ENCODE results near the gene STIM2. TPM values are rescaled to one million over a fixed set of nuclear protein-coding genes. Genes with fewer than 3 reads are reported as not detected.

STIM2 gene
- total and polyA plus RNA-seq, 9 of the 15 experiments (the other 6 are each of a cell fraction or from before 2014, with no cell fraction given): 7.2 to 26.8 (median 15.4) TPM

- CTCF ChIA-PET (ENCODE audit: low intra/inter-chr PET ratio): interaction anchor here (0.6 to 1.2 kb wide), 2 partner anchors 606 to 980 kb away, joined by 3 read pairs; no protein-coding TSS in a partner anchor
- in situ Hi-C loops (cut with MboI): no loop called here
- POLR2A ChIA-PET: no interaction called here
Measured at GRCh38 chr4:27008679-27009078, 148.0 kb downstream of the STIM2 start.

GRCh38 chr4:27009539-27009938 lies 148.9 kb downstream of the STIM2 start:
- H3K36me3 ChIP-seq (ENCODE audit: control insufficient read depth, insufficient read depth, low read length): peaks cover 10% of the 10 kb centered on the region; the same call in 2 of the 3 replicates
- H3K79me2 ChIP-seq (ENCODE audit: control insufficient read depth, insufficient read depth, low read length): no peaks in the 10 kb centered on the region
- no peaks in the 10 kb centered on the region for H3K9me1 ChIP-seq (ENCODE audit: control insufficient read depth, insufficient read depth, low read length)
- no peak for TF ChIP-seq TAF7 (tag; IDR thresholded peaks at IDR 0.05)
- no peak for TF ChIP-seq TAF9B (IDR thresholded peaks at IDR 0.05; ENCODE audit: partially characterized antibody)
- TF ChIP-seq FOXK1 (CRISPR knock-in tag; IDR thresholded peaks at IDR 0.05; ENCODE audit: borderline replicate concordance): no peak
- no peak for TF ChIP-seq SIX5 (IDR thresholded peaks at IDR 0.05; ENCODE audit: borderline replicate concordance in 1 of 2, insufficient read depth in 1 of 2, low read depth in 1 of 2, low read length in 2 of 2)
- TF ChIP-seq CBX3 (IDR thresholded peaks at IDR 0.05; ENCODE audit: borderline replicate concordance in 1 of 2, low read length in 2 of 2): no peak
- TF ChIP-seq ZNF699 (CRISPR knock-in tag; IDR thresholded peaks at IDR 0.05; ENCODE audit: insufficient replicate concordance): no peak
- no peak for TF ChIP-seq ZNF282 (CRISPR knock-in tag; IDR thresholded peaks at IDR 0.05)
- TF ChIP-seq CREM (IDR thresholded peaks at IDR 0.05; ENCODE audit: low read depth): no peak
- TF ChIP-seq ATF6 (CRISPR knock-in tag; IDR thresholded peaks at IDR 0.05): no peak
- H3K4me2 ChIP-seq (ENCODE audit: insufficient read depth, low read length): no peak overlapping the region
- no peaks in the 10 kb centered on the region for H3K27me3 ChIP-seq (ENCODE audit: control insufficient read depth in 2 of 2, insufficient read depth in 2 of 2, low read length in 2 of 2)
- no peak overlapping the region for H3K4me3 ChIP-seq
- BruUV-seq (replicated peaks): no TSS peak
- no peak overlapping the region for H2AFZ ChIP-seq (ENCODE audit: low read depth, low read length)
- no peaks in the 10 kb centered on the region for H3K9me3 ChIP-seq (replicated peaks; ENCODE audit: control insufficient read depth, insufficient read depth, low read depth, low read length)
- no peak overlapping the region for H3K9ac ChIP-seq (ENCODE audit: insufficient read depth in 1 of 2, low read depth in 2 of 2, low read length in 2 of 2)
- ChIA-PET CTCF (ENCODE audit: low intra/inter-chr PET ratio) (interaction anchor here (0.9 to 1.7 kb wide), 3 partner anchors 219 to 607 kb away, joined by 3 to 5 read pairs (median 3); no protein-coding TSS in a partner anchor), POLR2A (interaction anchor here (1.1 kb wide), 2 partner anchors 10 to 146 kb away, joined by 3 read pairs; no protein-coding TSS in a partner anchor)
- no peak for DNase-seq (ENCODE audit: extremely low read depth in 1 of 4, low spot score in 3 of 4)
- H4K20me1 ChIP-seq (replicated peaks; ENCODE audit: control insufficient read depth, insufficient read depth, low read length): no peaks in the 10 kb centered on the region
- intact Hi-C loops (cut with micrococcal nuclease) (no loop called here), in situ Hi-C loops (cut with MboI) (no loop called here)
- 51% methylated on average over 4 of the region's 4 CpGs for WGBS (ENCODE audit: insufficient coverage, low coverage, missing lambda C conversion rate)
- H3K4me1 ChIP-seq (replicated peaks in 1 of 2; ENCODE audit: control insufficient read depth in 2 of 2, insufficient read depth in 2 of 2, low read length in 2 of 2): no peaks in the 10 kb centered on the region
- no peak overlapping the region for H3K27ac ChIP-seq (ENCODE audit: extremely low read depth, low read depth, low read length)
- ATAC-seq: no peak
- no peak for FAIRE-seq

More at GRCh38 chr4:27008679-27009078, 148.0 kb downstream of the STIM2 start:
- no peak for DNase-seq (ENCODE audit: extremely low read depth in 1 of 4, low spot score in 3 of 4)
- H3K27me3 ChIP-seq (ENCODE audit: control insufficient read depth in 2 of 2, insufficient read depth in 2 of 2, low read length in 2 of 2): no peaks in the 10 kb centered on the region
- no peak overlapping the region for H3K4me2 ChIP-seq (ENCODE audit: insufficient read depth, low read length)
- no peaks in the 10 kb centered on the region for H3K79me2 ChIP-seq (ENCODE audit: control insufficient read depth, insufficient read depth, low read length)
- no TSS peak for BruUV-seq (replicated peaks)
- no peak overlapping the region for H3K9ac ChIP-seq (ENCODE audit: insufficient read depth in 1 of 2, low read depth in 2 of 2, low read length in 2 of 2)
- H3K9me3 ChIP-seq (replicated peaks; ENCODE audit: control insufficient read depth, insufficient read depth, low read depth, low read length): no peaks in the 10 kb centered on the region
- no peak overlapping the region for H3K4me3 ChIP-seq
- no peaks in the 10 kb centered on the region for H4K20me1 ChIP-seq (replicated peaks; ENCODE audit: control insufficient read depth, insufficient read depth, low read length)
- peaks cover 10% of the 10 kb centered on the region; the same call in 2 of the 3 replicates for H3K36me3 ChIP-seq (ENCODE audit: control insufficient read depth, insufficient read depth, low read length)
- no peak for FAIRE-seq
- H2AFZ ChIP-seq (ENCODE audit: low read depth, low read length): no peak overlapping the region
- intact Hi-C loops (cut with micrococcal nuclease): no loop called here
- no peaks in the 10 kb centered on the region for H3K9me1 ChIP-seq (ENCODE audit: control insufficient read depth, insufficient read depth, low read length)
- TF ChIP-seq RBM39 (optimal IDR thresholded peaks at IDR 0.05; ENCODE audit: low read depth, low read length): no peak
- TF ChIP-seq ZNF436 (CRISPR knock-in tag; IDR thresholded peaks at IDR 0.05): no peak
- ATAC-seq: no peak
- 60% methylated on average over 4 of the region's 4 CpGs for WGBS (ENCODE audit: insufficient coverage, low coverage, missing lambda C conversion rate)
- no peak overlapping the region for H3K27ac ChIP-seq (ENCODE audit: extremely low read depth, low read depth, low read length)
- H3K4me1 ChIP-seq (replicated peaks in 1 of 2; ENCODE audit: control insufficient read depth in 2 of 2, insufficient read depth in 2 of 2, low read length in 2 of 2): no peaks in the 10 kb centered on the region

Data from K562 (cell line).